Measurements from ENCODE around the gene ZNF474. TPM values are rescaled to one million over a fixed set of nuclear protein-coding genes. Genes with fewer than 3 reads are reported as not detected.

ZNF474 gene
- total RNA-seq, 1 donor from 2014 or later: 0.45 TPM

DNA sequence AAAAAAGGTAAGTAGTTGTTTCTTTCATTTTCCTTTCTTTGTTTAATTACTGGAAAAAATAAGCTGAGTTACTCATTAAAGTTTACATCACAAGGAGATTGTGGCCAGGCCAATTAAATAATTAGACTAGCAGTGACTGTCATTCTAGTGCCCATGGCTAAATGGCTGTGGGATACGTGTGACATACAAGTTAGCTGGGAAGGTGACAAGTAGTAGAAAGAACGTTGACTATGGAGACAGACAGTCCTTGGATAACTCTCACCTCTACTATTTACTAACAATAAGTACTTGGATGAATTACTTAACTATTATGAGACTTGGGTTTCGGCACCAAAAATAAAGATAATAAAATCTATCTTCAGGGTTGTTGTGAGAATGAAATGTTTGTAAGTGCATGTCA, 44.3 kb upstream of the ZNF474 start:
- no peak for TF ChIP-seq EZH2 (IDR thresholded peaks at IDR 0.05; ENCODE audit: insufficient read depth, low read length)
- TF ChIP-seq, protein P1, sequence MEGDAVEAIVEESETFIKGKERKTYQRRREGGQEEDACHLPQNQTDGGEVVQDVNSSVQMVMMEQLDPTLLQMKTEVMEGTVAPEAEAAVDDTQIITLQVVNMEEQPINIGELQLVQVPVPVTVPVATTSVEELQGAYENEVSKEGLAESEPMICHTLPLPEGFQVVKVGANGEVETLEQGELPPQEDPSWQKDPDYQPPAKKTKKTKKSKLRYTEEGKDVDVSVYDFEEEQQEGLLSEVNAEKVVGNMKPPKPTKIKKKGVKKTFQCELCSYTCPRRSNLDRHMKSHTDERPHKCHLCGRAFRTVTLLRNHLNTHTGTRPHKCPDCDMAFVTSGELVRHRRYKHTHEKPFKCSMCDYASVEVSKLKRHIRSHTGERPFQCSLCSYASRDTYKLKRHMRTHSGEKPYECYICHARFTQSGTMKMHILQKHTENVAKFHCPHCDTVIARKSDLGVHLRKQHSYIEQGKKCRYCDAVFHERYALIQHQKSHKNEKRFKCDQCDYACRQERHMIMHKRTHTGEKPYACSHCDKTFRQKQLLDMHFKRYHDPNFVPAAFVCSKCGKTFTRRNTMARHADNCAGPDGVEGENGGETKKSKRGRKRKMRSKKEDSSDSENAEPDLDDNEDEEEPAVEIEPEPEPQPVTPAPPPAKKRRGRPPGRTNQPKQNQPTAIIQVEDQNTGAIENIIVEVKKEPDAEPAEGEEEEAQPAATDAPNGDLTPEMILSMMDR (IDR thresholded peaks at IDR 0.05; ENCODE audit: insufficient read depth, low read depth, low read length): no peak
- no peak overlapping the region for H3K9ac ChIP-seq (ENCODE audit: low read length)
- no peak overlapping the region for H2AFZ ChIP-seq (ENCODE audit: low read depth, low read length)
- H3K9me3 Mint-ChIP-seq (ENCODE audit: unreplicated experiment): no peaks in the 10 kb centered on the region
- H3K4me2 ChIP-seq (ENCODE audit: low read length): no peak overlapping the region
- H3K4me1 Mint-ChIP-seq (ENCODE audit: low read depth, unreplicated experiment): peaks cover 41% of the 10 kb centered on the region
- H3K79me2 ChIP-seq (ENCODE audit: insufficient read depth, low read length): no peaks in the 10 kb centered on the region
- no peaks in the 10 kb centered on the region for H3K27me3 Mint-ChIP-seq (ENCODE audit: low read depth, unreplicated experiment)
- H3K4me3 ChIP-seq (ENCODE audit: insufficient read depth, low read depth, low read length): no peak overlapping the region
- FAIRE-seq (no peak), DNase-seq (ENCODE audit: low read depth) (no peak)
- no peak overlapping the region for H3K4me3 Mint-ChIP-seq (ENCODE audit: unreplicated experiment)
- H3K27me3 ChIP-seq (ENCODE audit: insufficient read depth, low read length): no peaks in the 10 kb centered on the region
- peaks cover 21% of the 10 kb centered on the region for H3K4me1 ChIP-seq (ENCODE audit: insufficient read depth, low read length)
- no peak overlapping the region for H3K27ac Mint-ChIP-seq (ENCODE audit: unreplicated experiment)
- no peaks in the 10 kb centered on the region for H4K20me1 ChIP-seq (ENCODE audit: insufficient read depth, low read length)
- H3K36me3 Mint-ChIP-seq (ENCODE audit: low read depth, unreplicated experiment): no peaks in the 10 kb centered on the region
- no peak overlapping the region for H3K27ac ChIP-seq (ENCODE audit: low read depth, low read length)
- H3K9me3 ChIP-seq (ENCODE audit: insufficient read depth, low read depth, low read length): no peaks in the 10 kb centered on the region
- no peaks in the 10 kb centered on the region for H3K36me3 ChIP-seq (ENCODE audit: insufficient read depth, low read length)

DNA sequence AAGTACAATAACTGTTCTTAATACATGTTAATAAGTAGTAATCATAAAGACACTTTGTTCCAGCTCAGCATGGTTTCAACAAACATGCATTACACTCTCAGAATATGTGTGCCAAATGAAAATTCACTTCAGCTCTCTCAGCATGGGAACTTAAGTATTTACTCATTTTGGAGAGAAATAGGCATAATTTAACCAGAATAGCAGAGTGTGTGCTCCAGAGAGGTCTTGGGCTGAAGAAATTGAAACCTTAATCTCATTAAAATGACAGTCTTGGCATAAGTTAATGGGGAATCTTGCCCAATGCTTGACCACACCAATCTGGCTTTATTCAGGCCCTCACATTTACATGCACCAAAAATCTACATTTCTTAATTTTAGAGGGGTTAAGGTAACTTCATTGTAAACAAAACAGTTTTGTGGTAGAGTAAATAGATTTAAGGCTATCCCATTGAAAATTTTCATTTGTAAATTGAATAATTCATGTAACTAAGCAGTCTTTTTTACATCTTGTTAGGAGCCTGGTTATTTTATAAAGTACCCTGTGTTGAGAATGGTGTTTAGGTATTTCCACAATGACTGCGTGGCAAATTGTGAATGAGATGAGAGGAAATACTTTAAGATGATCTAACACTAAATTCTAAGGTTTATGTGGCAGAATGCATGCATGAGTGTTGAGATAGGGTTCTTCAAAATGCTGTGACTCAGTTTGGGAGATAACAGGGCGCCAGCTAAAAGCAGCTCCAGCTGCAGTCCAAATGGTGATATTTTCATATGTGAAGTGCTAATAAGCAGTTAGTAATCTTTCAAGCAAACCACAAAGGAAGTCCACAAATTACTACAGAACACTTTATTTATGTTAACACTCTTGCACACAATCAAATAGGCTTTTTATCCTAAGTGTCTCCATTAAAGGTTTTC, 40.0 kb upstream of the ZNF474 start:
- no peaks in the 10 kb centered on the region for H3K79me2 ChIP-seq (ENCODE audit: insufficient read depth, low read length)
- no peak overlapping the region for H3K4me3 Mint-ChIP-seq (ENCODE audit: unreplicated experiment)
- no peaks in the 10 kb centered on the region for H4K20me1 ChIP-seq (ENCODE audit: insufficient read depth, low read length)
- peak overlapping the region; percentile 70 for H3K9ac ChIP-seq (ENCODE audit: low read length)
- no peak overlapping the region for H3K4me3 ChIP-seq (ENCODE audit: insufficient read depth, low read depth, low read length)
- TF ChIP-seq EZH2 (IDR thresholded peaks at IDR 0.05; ENCODE audit: insufficient read depth, low read length): no peak
- H3K9me3 Mint-ChIP-seq (ENCODE audit: unreplicated experiment): no peaks in the 10 kb centered on the region
- H3K27ac Mint-ChIP-seq (ENCODE audit: unreplicated experiment): peak overlapping the region; percentile 86
- no peaks in the 10 kb centered on the region for H3K36me3 ChIP-seq (ENCODE audit: insufficient read depth, low read length)
- no peaks in the 10 kb centered on the region for H3K9me3 ChIP-seq (ENCODE audit: insufficient read depth, low read depth, low read length)
- H3K27ac ChIP-seq (ENCODE audit: low read depth, low read length): peak overlapping the region; percentile 92
- H3K27me3 ChIP-seq (ENCODE audit: insufficient read depth, low read length): no peaks in the 10 kb centered on the region
- no peaks in the 10 kb centered on the region for H3K27me3 Mint-ChIP-seq (ENCODE audit: low read depth, unreplicated experiment)
- H3K4me1 Mint-ChIP-seq (ENCODE audit: low read depth, unreplicated experiment): peaks cover 44% of the 10 kb centered on the region
- FAIRE-seq (peak; percentile 100), DNase-seq (ENCODE audit: low read depth) (peak; percentile 99)
- peak overlapping the region; percentile 63 for H3K4me2 ChIP-seq (ENCODE audit: low read length)
- H3K4me1 ChIP-seq (ENCODE audit: insufficient read depth, low read length): peaks cover 45% of the 10 kb centered on the region
- H2AFZ ChIP-seq (ENCODE audit: low read depth, low read length): no peak overlapping the region
- H3K36me3 Mint-ChIP-seq (ENCODE audit: low read depth, unreplicated experiment): no peaks in the 10 kb centered on the region

DNA sequence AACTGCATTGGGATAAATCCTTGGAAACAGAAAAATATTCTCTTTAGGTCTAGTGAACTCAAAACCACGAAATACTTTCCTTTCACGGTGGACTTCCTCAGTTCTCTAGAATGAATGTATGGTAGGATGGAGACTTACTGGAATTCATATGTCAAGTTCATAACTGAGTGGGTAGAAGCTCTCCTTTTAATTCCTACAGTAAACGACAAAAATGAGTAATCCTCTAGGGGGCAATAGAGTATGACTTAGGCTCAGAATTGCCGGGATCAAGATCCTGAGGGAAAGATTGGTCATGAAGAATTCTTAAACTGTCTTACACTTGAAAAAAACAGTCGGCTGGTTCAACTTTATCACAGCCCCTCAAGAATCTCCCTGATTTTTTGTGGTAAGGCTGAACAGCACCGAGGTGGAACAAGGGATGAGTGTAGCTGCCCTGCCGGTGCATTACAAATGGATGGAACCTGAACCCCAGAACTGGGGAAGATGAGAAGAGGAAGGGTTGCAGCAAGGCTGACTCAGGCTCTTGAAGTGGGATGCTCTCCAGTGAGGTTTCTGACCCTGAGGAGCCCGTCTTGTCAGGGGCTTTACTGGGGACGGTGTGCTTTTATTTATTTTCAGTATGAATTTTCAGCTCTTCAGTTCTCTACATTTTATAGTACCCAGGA, 37.3 kb upstream of the ZNF474 start:
- Histone ChIP-seq H3K9me3 (ENCODE audit: insufficient read depth, low read depth, low read length) (no peaks in the 10 kb centered on the region), H3K27me3 (ENCODE audit: insufficient read depth, low read length) (no peaks in the 10 kb centered on the region), H3K27ac (ENCODE audit: low read depth, low read length) (peak overlapping the region; percentile 81), H3K4me1 (ENCODE audit: insufficient read depth, low read length) (peaks cover 50% of the 10 kb centered on the region), H4K20me1 (ENCODE audit: insufficient read depth, low read length) (no peaks in the 10 kb centered on the region), H3K4me2 (ENCODE audit: low read length) (peak overlapping the region; percentile 53), H3K79me2 (ENCODE audit: insufficient read depth, low read length) (no peaks in the 10 kb centered on the region), H3K36me3 (ENCODE audit: insufficient read depth, low read length) (no peaks in the 10 kb centered on the region), H2AFZ (ENCODE audit: low read depth, low read length) (no peak overlapping the region), H3K4me3 (ENCODE audit: insufficient read depth, low read depth, low read length) (no peak overlapping the region), H3K9ac (ENCODE audit: low read length) (peak overlapping the region; percentile 50)
- Mint-ChIP-seq H3K27me3 (ENCODE audit: low read depth, unreplicated experiment) (no peaks in the 10 kb centered on the region), H3K4me3 (ENCODE audit: unreplicated experiment) (peak overlapping the region; percentile 71), H3K4me1 (ENCODE audit: low read depth, unreplicated experiment) (peaks cover 47% of the 10 kb centered on the region), H3K9me3 (ENCODE audit: unreplicated experiment) (no peaks in the 10 kb centered on the region), H3K27ac (ENCODE audit: unreplicated experiment) (peak overlapping the region; percentile 93), H3K36me3 (ENCODE audit: low read depth, unreplicated experiment) (no peaks in the 10 kb centered on the region)
- DNase-seq (ENCODE audit: low read depth) (peak; percentile 81), FAIRE-seq (peak; percentile 62)
- TF ChIP-seq, protein P1 (IDR thresholded peaks at IDR 0.05; ENCODE audit: insufficient read depth, low read depth, low read length): peak; percentile 50
- TF ChIP-seq EZH2 (IDR thresholded peaks at IDR 0.05; ENCODE audit: insufficient read depth, low read length): no peak

All from astrocyte (in vitro differentiated cells and primary cell).